Colonic mucosa (tissue), 4 donors: ENCODE results near the gene TIMM44. TPM values are rescaled to one million over a fixed set of nuclear protein-coding genes. Genes with fewer than 3 reads are reported as not detected.

Source experiments
- DNase-seq: peaks from one replicate; pipeline ENCODE4 v3.0.0-alpha.2; 2020
- H3K27ac ChIP-seq: fragments of 200-600 bp; one replicate; pipeline ENCODE4 v1.8.0; 2021
- H3K27me3 ChIP-seq: fragments of 200-600 bp; one replicate; pipeline ENCODE4 v1.8.0; 2021
- H3K36me3 ChIP-seq: fragments of 200-600 bp; one replicate; pipeline ENCODE4 v1.8.0; 2021
- H3K4me1 ChIP-seq: fragments of 200-600 bp; one replicate; pipeline ENCODE4 v1.8.0; 2021; ENCODE audit warnings: mild to moderate bottlenecking
- H3K4me3 ChIP-seq: fragments of 200-600 bp; one replicate; pipeline ENCODE4 v1.8.0; 2021
- H3K9ac ChIP-seq, 2 donors: one replicate each; pipeline ENCODE4 v1.7.0; 2013; ENCODE audit warnings: control low read depth in 2 of 2, low read depth in 2 of 2, low read length in 2 of 2
- H3K9me3 ChIP-seq: fragments of 200-600 bp; one replicate; pipeline ENCODE4 v1.8.0; 2021
- intact Hi-C: fragments of 100-400 bp; cut with DNase I; formaldehyde crosslinking; loops from one replicate; pipeline ENCODE4 v1.14.1; 2022
- total RNA-seq, 2 donors: library from RNA; stranded (reverse); fragmentation: NEBNext Ultra II Directional in 1 of 2; extraction: Animal tissue kit (Norgen Biotek cat#: 25700) in 1 of 2; gene quantifications; one replicate each; pipeline ENCODE4 v1.2.1, GENCODE V29; 2021
- TF ChIP-seq, protein P1 (sequence below): fragments of 200-600 bp; IDR thresholded peaks from one replicate; pipeline ENCODE4 v1.8.0; 2022; ENCODE audit warnings: antibody characterized with exemption, mild to moderate bottlenecking
- donor health status: healthy.
- donor health status: DM: no; HTN: no; CAD: no.
- donor health status: DM: no; HTN: no; CAD: no.

Gene TIMM44
- total RNA-seq, 2 donors from 2014 or later: 50.8 to 118 TPM

GRCh38 chr19:7975037-7975436 lies 31.6 kb upstream of the TIMM44 start:
- no peak for DNase-seq
- no peaks in the 10 kb centered on the region for H3K9me3 ChIP-seq
- intact Hi-C loops: no loop called here
- TF ChIP-seq, protein P1, sequence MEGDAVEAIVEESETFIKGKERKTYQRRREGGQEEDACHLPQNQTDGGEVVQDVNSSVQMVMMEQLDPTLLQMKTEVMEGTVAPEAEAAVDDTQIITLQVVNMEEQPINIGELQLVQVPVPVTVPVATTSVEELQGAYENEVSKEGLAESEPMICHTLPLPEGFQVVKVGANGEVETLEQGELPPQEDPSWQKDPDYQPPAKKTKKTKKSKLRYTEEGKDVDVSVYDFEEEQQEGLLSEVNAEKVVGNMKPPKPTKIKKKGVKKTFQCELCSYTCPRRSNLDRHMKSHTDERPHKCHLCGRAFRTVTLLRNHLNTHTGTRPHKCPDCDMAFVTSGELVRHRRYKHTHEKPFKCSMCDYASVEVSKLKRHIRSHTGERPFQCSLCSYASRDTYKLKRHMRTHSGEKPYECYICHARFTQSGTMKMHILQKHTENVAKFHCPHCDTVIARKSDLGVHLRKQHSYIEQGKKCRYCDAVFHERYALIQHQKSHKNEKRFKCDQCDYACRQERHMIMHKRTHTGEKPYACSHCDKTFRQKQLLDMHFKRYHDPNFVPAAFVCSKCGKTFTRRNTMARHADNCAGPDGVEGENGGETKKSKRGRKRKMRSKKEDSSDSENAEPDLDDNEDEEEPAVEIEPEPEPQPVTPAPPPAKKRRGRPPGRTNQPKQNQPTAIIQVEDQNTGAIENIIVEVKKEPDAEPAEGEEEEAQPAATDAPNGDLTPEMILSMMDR: no peak
- no peaks in the 10 kb centered on the region for H3K27me3 ChIP-seq
- H3K36me3 ChIP-seq: peaks cover 5% of the 10 kb centered on the region
- no peak overlapping the region for H3K27ac ChIP-seq
- H3K9ac ChIP-seq: no peak overlapping the region
- no peaks in the 10 kb centered on the region for H3K4me1 ChIP-seq
- no peak overlapping the region for H3K4me3 ChIP-seq

- Histone ChIP-seq H3K36me3 (peaks cover 5% of the 10 kb centered on the region), H3K9ac (no peak overlapping the region), H3K27me3 (no peaks in the 10 kb centered on the region), H3K9me3 (no peaks in the 10 kb centered on the region), H3K4me1 (no peaks in the 10 kb centered on the region), H3K4me3 (no peak overlapping the region), H3K27ac (no peak overlapping the region)
- intact Hi-C loops: no loop called here
- TF ChIP-seq, protein P1: no peak
- no peak for DNase-seq
These were observed 30.4 kb upstream of the TIMM44 start for GRCh38 chr19:7973883-7974282.

DNA sequence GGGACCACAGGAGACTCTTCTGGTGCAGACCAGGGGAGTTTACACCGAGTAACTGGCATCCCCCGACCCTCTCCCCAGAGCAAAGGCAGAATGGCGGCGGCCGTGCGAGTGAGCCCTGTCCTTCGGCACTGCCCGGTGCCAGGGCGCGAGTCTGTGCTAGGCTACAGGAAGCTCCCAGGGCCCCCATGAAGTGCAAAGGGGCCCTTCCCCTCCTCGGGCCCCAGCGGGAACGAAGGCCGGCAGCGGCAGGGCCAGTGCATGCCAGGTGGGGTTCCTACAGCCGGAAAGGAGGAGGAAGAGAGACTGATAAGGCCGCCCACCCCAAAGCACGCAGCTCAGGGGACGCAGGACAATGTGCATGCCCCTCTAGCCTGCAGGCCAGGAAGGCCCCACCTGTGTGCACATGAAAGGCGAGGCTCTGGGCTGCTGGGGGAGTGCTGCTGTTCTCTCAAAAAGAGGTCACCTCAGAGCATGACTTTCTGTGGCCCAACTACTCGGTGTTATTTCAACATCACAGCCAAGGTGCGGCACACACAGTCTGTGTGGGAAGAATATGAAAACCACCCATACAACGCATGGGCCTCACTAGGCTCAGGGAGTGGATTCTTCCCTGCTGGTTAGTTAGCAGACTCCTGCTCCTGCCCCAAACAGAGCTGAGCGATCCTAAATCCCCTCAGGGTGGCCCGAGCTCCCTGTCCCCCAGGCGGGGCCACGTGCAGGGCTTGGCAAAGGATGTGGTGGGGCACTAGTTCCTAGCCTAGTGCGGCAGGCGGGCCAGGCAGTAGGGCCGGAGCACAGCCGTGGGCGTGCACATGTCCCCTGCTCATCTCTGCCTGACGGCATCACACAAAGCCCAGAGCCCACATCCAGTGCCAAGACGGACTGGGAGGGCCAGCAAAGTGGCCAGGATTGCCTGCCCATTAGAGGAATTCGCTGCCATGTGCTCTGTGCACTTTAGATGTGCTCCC lies 28.4 kb upstream of the TIMM44 start:
- Histone ChIP-seq H3K27ac (no peak overlapping the region), H3K36me3 (peaks cover 12% of the 10 kb centered on the region), H3K4me3 (no peak overlapping the region), H3K4me1 (no peaks in the 10 kb centered on the region), H3K27me3 (no peaks in the 10 kb centered on the region), H3K9ac (no peak overlapping the region), H3K9me3 (no peaks in the 10 kb centered on the region)
- intact Hi-C loops: no loop called here
- no peak for DNase-seq
- TF ChIP-seq, protein P1: no peak

DNA sequence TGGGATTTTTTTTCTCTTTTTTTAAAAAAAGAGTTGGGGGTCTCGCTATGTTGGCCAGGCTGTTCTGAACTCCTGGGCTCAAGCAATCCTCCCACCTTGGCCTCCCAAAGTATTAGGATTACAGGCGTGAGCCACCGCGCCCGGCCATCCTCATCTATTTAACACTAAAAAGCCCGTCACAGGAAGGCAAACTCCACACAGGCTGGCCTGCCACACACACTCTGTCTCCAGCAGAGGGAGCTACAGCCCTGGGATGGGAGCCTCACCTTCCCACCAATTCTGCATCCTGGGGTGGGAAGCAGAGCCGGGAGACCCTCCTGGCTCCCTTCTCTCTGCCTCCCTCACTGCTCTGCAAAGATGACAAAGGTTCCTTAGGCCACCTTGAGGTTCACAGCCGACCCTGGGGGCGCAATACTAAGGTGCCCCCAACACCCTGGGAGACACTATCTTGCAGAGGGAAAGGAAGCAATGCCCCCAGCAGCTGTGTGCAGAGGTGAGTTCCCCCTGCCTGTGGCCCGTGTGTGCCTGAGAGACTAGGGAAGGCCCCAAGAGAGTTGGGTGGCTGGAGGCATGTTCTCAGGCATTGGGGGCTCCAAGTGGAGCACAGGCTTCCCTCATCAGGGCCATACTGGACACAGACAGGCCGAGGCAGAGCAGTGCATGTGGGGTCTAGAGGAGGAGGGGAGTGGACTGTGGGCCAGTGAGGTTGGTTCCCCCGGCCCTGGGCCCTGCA lies 27.4 kb upstream of the TIMM44 start:
- intact Hi-C loops: no loop called here
- TF ChIP-seq, protein P1: peak; percentile 65
- DNase-seq: peak; percentile 29
- Histone ChIP-seq H3K27ac (no peak overlapping the region), H3K9me3 (no peaks in the 10 kb centered on the region), H3K4me1 (no peaks in the 10 kb centered on the region), H3K9ac (no peak overlapping the region), H3K36me3 (peaks cover 18% of the 10 kb centered on the region), H3K4me3 (no peak overlapping the region), H3K27me3 (no peaks in the 10 kb centered on the region)

DNA sequence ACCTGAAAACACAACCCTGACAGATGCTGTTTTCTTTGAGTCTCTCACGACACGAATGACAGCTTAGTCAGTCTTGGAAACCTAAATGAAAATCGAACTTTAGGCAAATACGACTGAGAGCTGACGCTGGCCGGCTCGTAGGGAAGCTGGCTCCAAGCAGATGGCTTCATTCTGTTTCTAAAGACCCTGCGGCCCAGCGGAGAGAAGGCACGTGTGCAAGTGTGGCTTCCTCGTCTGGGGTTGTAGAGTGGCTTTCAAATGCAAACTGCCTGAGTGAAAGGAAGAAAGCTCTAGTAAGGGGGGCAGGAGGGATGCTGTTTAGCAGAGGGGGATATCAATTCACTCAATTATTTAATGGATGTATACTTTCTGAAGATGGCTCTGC lies 26.1 kb upstream of the TIMM44 start:
- Histone ChIP-seq H3K36me3 (peaks cover 15% of the 10 kb centered on the region), H3K27me3 (no peaks in the 10 kb centered on the region), H3K27ac (no peak overlapping the region), H3K9ac (no peak overlapping the region), H3K4me1 (no peaks in the 10 kb centered on the region), H3K9me3 (no peaks in the 10 kb centered on the region), H3K4me3 (no peak overlapping the region)
- DNase-seq: no peak
- TF ChIP-seq, protein P1: no peak
- intact Hi-C loops: no loop called here
